ENCODE results near the gene CCDC15.
A peak's percentile ranks its signal among the peaks of the same experiment; 100 is the strongest.

The CCDC15 gene, protein sequence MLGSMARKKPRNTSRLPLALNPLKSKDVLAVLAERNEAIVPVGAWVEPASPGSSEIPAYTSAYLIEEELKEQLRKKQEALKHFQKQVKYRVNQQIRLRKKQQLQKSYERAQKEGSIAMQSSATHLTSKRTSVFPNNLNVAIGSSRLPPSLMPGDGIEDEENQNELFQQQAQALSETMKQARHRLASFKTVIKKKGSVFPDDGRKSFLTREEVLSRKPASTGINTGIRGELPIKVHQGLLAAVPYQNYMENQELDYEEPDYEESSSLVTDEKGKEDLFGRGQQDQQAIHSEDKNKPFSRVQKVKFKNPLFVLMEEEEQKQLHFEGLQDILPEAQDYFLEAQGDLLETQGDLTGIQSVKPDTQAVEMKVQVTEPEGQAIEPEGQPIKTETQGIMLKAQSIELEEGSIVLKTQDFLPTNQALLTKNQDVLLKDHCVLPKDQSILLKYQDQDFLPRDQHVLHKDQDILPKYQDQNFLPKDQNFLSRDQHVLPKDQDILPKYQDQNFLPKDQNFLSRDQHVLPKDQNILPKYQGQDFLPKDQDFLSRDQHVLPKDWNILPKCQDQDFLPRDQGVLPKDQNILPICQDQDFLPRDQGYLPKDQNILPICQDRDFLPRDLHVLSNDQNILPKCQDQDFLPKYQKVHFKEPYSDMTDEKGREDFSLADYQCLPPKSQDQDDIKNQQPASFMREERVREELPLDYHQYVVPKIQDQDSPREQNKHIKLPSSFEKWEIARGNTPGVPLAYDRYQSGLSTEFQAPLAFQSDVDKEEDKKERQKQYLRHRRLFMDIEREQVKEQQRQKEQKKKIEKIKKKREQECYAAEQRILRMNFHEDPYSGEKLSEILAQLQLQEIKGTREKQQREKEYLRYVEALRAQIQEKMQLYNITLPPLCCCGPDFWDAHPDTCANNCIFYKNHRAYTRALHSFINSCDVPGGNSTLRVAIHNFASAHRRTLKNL

GRCh38 chr11:124953753-124954589 is at the start of gene CCDC15:
Gene CCDC15, plus strand, starts transcription at chr11:124954202. Its CDS starts 531 bp downstream, at chr11:124954733.
- DNase-seq: peak; percentile 89

DNA sequence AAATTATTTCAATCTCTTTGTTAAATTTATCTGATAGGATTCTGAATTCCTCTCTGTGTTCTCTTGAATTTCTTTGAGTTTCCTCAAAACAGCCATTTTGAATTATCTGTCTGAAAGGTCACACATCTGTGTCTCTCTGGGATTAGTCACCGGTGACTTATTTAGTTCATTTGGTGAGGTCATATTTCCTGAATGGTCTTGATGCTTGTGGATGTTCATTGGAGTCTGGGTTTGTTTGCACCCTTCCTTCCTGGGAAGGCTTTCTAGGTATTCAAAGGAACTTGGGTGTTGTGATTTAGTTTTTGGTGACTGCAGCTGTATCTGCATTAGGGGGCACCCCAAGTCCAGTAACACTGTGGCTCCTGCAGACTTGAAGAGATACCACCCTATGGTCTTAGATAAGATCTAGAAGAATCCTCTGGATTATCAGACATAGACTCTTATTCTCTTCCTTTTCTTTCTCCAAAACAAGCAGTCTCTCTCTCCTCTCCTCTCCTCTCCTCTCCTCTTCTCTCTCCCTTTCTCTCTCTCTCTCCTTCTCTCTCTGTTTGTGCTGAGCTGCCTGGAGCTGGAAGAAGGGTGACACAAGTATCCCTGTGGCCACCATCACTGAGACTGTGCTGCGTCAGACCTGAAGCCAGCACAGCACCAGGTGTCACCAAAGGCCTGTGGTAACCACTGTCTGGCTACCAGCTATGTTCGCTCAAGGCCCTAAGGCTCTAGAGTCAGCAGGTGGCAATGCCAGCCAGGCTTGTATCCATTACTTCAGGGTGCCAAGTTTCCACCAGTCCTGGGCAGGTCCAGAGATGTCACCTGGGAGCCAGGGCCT is 38.2 kb upstream of the CCDC15 start:
- no peak for DNase-seq

DNA sequence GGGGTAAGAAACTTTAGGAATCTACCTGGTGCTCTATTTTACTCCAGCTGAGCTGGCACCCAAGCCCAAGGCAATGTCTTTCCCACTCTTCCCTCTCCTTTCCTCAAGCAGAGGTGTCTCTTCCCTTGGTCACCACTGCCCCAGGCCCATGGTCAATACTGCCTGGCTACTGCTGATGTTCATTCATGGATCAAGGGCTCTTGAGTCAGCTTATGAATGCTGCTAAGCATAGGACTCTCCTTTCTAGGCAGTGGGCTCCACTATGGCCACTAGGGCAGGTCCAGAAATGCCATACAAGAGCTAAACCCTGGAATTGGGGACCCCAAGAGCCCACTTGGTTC is 37.7 kb upstream of the CCDC15 start:
- no peak for DNase-seq

DNA sequence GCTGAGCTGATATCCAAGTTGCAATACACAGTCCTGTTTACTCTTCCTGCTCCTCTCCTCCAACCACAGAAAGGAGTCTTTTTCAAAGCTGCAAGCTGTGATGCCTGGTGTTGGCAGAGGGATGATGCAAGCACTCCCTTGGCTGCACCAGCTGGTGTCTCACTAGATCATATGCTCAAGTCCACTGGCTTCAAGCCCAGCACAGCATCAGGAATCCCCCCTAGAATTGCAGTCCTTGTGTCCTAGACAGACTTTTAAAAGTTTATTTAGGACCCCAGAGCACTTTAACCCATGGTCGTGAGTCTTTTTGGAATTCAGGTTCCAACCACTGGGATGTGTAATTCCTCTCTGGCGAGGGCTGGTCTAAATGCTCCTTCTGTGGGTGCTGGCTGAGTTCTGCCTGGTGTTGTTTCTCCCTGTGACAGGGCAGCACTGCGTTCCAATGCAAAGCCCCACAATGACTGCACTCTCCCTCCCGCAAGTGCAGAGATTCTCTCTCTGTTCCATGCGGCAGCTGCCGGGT is 36.8 kb upstream of the CCDC15 start:
- no peak for DNase-seq

GRCh38 chr11:124918950-124919349 is 35.1 kb upstream of the CCDC15 start, which contains the start of gene HEPN1:
Gene HEPN1, plus strand, starts transcription at chr11:124919250.
- DNase-seq: no peak

DNA sequence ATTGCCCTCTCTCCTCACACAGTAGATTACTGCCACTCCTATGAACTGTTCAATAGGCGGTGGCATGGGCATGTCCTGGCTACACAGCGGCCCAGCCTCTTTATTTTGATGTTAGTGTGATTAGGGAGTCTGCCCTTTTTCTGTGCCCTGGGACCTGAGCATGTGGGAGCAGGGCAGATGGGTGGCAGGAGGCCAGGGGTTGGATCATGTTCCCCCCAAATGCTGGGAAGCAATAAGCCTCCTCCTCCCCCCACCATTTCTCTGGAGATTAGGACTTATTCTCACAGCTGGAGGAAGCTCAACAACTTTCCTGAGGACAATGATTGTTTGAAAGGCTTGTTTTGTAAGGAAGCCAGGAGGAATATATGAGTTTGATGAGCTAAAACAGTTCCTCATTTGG is 34.1 kb upstream of the CCDC15 start:
- no peak for DNase-seq

GRCh38 chr11:124920356-124920755 is 33.6 kb upstream of the CCDC15 start:
- DNase-seq: no peak

DNA sequence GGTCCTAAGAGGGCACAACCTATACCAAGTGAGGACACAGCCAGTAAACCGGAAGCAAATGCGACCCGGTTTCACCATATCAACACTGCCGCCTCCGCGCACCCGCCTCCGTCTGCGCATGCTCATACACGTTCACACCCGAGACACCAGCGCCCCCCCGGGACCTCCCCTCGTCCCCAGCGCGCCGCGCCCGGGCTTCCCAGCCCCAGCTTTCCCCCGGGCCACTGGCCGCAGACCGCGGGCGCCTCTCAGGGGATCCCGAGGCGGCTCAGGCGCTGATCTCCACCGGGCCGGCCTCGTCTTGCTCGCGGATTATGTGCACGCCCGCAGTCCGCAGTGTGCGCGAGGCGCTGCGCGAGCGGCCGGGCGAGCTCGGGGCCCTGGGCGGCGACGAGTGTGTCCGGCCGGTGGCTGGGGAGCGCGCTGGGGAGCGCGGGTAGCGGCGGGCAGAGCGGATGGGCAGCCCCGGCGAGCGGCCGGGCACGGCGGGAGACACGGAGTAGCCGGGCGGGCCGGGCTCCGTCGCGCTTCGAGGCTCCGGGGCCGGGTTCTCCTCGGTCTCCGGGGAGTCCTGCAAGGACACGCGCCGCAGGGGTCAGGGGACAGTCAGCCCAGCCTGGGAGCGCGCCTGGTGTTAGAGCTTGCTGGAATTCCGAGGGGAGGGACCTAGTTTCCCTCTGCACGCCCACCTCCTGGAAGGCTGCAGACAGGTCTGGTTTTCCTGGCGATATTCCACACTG is 33.0 kb upstream of the CCDC15 start:
- DNase-seq: no peak

DNA sequence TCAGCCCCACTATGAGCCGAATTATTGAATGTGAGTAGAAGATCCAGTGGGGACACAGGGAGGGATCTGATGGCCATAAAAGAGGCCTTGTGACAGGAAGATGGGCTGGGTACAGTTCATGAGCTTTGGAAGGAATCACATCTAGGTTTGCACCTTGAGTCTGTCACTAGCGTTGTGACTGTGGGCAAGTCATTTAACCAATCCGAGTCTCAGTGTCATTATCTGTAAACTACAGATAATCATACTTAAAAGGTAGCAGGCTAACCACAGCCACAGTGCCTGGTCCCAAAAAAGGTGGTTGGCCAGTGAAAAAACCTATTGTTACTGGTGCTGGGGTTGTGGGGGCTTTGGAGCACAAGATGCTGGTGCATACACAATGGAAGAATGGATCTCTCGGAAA is 31.2 kb upstream of the CCDC15 start:
- DNase-seq: no peak

DNA sequence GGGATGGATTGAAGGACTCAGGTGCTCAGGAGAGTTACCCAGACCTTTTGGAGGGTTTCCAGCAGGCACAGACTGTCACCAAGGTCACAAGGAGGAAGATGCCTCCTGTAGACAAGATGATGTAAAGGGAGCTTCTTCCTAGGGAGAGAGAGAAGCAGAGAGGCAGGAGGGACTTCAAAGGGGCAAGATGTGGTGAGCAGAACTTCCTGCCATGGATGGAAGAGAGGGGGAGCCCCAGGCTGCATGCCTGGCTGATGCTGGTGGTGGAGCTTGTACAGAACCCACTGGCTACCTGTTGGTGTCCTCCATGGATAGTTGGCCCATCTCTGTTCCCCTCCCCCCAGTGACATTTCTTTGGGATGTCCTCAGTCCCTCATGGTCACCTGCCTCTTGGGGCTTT is 30.7 kb upstream of the CCDC15 start:
- no peak for DNase-seq

DNA sequence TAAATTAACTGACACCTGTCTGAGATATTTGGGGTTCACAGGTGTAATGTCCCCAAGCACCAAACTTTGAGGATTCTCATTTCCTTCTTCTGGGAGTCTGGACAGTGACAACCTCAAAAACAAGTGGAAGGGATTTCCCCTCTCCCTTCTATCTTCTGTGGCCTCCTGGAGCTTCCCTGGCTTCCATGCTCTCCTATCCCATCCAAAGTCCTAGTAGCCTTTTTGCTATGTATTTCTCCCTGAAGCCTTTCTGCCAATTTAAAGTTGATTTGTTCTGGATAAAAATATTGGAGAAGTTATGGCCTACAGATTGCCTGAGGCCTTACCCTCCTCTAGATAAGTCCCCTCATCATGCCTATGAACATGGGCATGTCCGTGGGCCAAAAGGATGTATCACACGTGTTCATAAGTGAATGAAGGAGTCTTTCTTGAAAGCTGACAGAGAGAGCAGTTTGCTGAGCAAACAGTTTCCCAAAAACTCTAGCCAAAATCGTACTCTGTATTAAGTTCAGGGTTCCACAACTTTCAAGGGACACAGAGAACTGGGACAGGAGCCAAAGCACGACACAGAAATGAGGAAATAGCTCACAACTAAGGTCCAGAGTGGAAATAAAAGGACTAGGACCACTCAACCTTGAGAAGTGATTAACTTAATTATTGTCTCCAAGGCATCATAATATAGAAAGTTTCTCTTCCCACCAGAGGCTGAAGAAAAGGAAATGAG is 24.9 kb upstream of the CCDC15 start:
- DNase-seq: no peak

DNA sequence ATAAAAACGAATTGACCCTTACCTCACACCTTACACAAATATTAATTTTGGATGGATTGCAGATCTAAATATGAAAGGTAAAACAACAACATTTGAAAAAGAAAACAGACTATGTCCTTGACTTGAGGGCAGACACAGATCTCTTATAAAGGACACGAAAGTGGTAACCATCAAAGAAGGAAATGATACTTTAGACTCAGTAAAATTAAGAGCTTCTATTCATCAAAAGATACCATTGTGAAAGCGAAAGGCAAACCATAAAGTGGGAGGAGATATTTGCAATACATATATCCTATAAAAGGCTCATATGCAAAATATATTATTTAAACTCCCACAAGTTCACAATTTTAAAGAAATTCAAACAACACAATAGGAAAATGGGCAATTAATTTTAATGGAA is 23.2 kb upstream of the CCDC15 start:
- DNase-seq: no peak

GRCh38 chr11:124934862-124935547 is 19.0 kb upstream of the CCDC15 start:
- DNase-seq: no peak

DNA sequence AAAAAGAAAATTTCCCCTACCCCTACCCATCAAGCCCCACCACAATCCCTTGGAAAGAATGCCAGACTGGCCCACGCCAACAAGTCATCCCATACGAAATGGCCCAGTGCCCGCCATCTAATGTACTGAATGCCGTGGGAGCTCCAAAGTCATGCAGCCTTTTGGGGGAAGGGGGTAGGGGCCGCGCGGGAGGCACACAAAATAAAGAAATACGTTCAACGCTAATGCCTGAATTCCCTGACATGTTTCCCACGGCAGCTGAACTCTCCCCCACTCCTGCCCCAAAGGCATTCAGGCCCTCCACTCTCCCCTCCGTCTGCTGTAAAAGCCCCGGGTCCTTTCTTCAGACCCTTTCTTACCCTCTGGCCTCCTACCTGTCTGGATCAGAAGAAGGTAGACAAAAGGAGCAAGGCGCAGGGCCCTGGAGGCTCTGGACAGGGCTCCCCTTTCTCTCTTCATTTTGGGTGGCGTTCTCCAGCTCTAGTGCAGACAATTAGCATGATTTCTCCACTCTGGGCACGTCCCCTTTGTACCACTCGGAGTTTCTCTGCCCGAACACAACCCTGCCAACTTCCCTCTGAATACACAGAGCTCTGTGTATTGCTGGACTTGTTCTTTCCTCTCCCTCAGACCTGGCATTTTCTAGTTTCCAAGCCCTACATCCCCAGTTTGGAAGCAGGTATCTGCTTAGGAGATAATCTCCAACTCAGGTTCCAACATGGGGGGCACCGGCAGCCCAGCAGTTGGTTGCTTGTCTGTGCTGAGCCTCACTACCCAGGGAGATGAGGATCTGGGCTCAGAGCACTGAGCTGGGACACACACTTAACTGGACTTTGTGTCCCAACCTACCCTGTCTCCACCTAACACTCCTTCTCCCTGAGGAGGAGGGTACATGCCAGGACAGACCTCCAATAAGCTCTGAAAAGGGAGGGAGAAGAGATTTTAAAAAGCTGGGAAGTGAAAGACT is 18.2 kb upstream of the CCDC15 start, which contains the start of gene HEPACAM:
HEPACAM (minus strand) TSS at position 500 of the 967 bp plus-strand sequence; CDS start at position 459, 41 bp downstream.
- DNase-seq: no peak

DNA sequence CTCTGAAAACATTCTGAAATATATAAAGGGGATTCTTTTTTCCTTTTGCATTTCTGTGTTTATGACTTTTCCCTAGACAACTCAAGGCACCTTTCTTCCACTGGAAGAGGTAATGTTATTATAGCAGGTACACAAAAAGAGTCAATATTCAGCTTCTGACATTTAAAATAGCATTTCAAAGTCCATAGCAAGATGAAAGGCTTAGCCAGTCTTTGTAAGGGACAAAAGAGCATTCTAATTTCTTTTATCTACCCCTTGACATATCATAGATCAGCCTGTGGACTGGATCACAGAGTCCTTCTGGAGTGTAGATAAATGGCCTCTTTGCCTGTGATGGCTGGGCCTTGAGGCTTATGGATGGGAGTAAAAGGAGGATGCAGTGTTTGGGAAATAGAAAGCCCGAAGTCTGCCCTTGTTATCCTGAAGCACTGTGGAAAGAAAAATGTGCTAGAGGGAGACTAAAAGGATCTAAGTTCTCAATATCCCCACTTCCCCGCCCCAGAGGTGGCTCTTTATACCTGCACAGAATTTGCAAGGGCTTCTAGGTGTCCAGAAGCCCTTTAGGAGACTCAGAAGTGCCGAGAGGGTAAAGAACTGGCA is 16.6 kb upstream of the CCDC15 start:
- no peak for DNase-seq

DNA sequence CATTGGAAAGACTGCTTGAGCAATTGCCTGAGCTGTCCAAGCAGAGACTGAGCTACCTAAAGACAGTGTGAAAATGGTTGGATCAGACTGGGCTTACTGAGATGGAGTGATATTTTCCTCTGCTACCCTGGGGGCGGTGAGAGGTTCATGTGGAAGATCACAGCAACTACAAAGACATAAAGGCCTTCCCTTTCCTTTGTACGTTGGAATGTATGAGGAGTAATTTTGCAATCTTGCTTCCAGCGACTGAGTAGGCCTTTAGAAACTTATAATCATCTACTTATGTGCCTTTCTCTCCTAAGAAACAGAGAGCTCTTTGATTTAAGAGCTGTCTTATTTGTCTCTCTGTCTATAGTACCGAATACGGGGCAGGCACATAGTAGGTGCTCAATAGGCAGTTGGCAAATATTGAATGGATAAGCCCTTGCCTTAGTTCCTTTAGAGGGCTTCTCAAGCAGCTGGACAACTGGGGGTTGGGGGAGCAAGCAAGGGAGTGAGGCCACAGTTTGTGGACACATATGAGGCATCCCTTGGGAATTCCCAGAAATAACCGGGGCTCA is 15.7 kb upstream of the CCDC15 start:
- DNase-seq: no peak

- no peak for DNase-seq
Observed at GRCh38 chr11:124938970-124939369, 15.0 kb upstream of the CCDC15 start.

DNA sequence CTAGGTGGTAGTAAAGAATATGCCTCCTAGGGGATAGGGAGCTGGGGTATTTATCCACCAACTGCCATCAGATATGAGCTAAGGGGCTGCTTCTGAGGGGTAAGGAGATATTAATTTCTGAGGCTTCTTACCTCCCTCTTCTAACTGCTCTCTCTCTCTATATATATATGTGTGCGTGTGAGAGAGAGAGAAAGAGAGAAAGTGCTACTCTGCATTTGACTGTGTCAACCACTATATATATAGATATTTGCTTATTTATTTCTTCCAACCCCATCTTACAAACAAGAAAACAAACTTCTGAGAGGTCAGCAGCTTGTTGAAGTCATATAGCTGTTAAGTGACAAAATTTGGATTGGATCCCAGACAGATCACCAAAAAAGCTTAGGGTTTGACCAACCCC is 12.3 kb upstream of the CCDC15 start:
- DNase-seq: no peak
